WTC11 (cell line): ENCODE data around the gene CCBE1. TPM values are rescaled to one million over a fixed set of nuclear protein-coding genes. Genes with fewer than 3 reads are reported as not detected.

Source experiments
- ATAC-seq: fragments of 200-7000 bp; cut with Tn5 transposase; 2 replicates; pipeline ENCODE4 v1.10.0; 2021; ENCODE audit warnings: mild to moderate bottlenecking, moderate library complexity
- CTCF ChIA-PET: fragments of 300-600 bp; sonication (Branson Sonifier 250); formaldehyde crosslinking; loops from one replicate; lab custom pipeline; 2021; ENCODE audit warnings: antibody characterized with exemption; lab: Charles Lee
- POLR2A ChIA-PET: fragments of 350-600 bp; sonication (Branson Sonifier 250); formaldehyde crosslinking; loops from one replicate; lab custom pipeline; 2021; ENCODE audit warnings: antibody characterized with exemption; lab: Charles Lee
- DNase-seq: peaks from one replicate; pipeline ENCODE4 v3.0.0; 2021; ENCODE audit warnings: low spot score
- H3K27ac Mint-ChIP-seq: 2 replicates; pipeline ENCODE4 v1.8.0; 2021; ENCODE audit warnings: mixed read lengths
- H3K27me3 Mint-ChIP-seq: 2 replicates; pipeline ENCODE4 v1.8.0; 2021; ENCODE audit warnings: low read depth, mild to moderate bottlenecking, moderate library complexity, mixed read lengths
- H3K36me3 Mint-ChIP-seq: 2 replicates; pipeline ENCODE4 v1.8.0; 2021; ENCODE audit warnings: mixed read lengths
- H3K4me1 Mint-ChIP-seq: 2 replicates; pipeline ENCODE4 v1.8.0; 2022; ENCODE audit warnings: mixed read lengths
- H3K4me3 Mint-ChIP-seq: 2 replicates; pipeline ENCODE4 v1.8.0; 2021; ENCODE audit warnings: mild to moderate bottlenecking, moderate library complexity, mixed read lengths
- H3K9me3 Mint-ChIP-seq: 2 replicates; pipeline ENCODE4 v1.8.0; 2021; ENCODE audit warnings: mixed read lengths
- ATF6 ChIP-seq: sonication (generic); formaldehyde crosslinking; IDR thresholded peaks from 2 replicates; pipeline ENCODE4 v1.8.1; 2023; ENCODE audit warnings: mild to moderate bottlenecking, missing genetic modification reagents
- CDX4 ChIP-seq: fragments of 250-450 bp; sonication (Bioruptor Pico); IDR thresholded peaks from 2 replicates; pipeline ENCODE4 v1.9.0; 2021; ENCODE audit warnings: moderate library complexity, mild to moderate bottlenecking, inconsistent platforms, borderline replicate concordance
- CTCF ChIP-seq: fragments of 200-600 bp; IDR thresholded peaks from 2 replicates; pipeline ENCODE4 v1.8.0; 2022; ENCODE audit warnings: antibody characterized with exemption
- IRF1 ChIP-seq: sonication (generic); formaldehyde crosslinking; IDR thresholded peaks from 2 replicates; pipeline ENCODE4 v1.8.0; 2023; ENCODE audit warnings: missing genetic modification reagents
- JAZF1 ChIP-seq: fragments of 250-450 bp; sonication (Bioruptor Pico); IDR thresholded peaks from 2 replicates; pipeline ENCODE4 v1.9.0; 2021; ENCODE audit warnings: moderate library complexity, mild to moderate bottlenecking, inconsistent platforms
- KAT7 ChIP-seq: sonication (generic); formaldehyde crosslinking; IDR thresholded peaks from 2 replicates; pipeline ENCODE4 v1.8.1; 2023; ENCODE audit warnings: missing genetic modification reagents, mild to moderate bottlenecking, borderline replicate concordance
- NFE2L1 ChIP-seq: sonication (generic); formaldehyde crosslinking; IDR thresholded peaks from 2 replicates; pipeline ENCODE4 v1.8.1; 2023; ENCODE audit warnings: missing genetic modification reagents
- PRDM15 ChIP-seq: sonication (generic); formaldehyde crosslinking; IDR thresholded peaks from 2 replicates; pipeline ENCODE4 v1.8.0; 2022; ENCODE audit warnings: missing genetic modification reagents
- SMAD3 ChIP-seq: sonication (generic); formaldehyde crosslinking; IDR thresholded peaks from 2 replicates; pipeline ENCODE4 v1.8.0; 2022; ENCODE audit warnings: missing genetic modification reagents, mild to moderate bottlenecking, borderline replicate concordance
- SOX15 ChIP-seq: fragments of 250-450 bp; sonication (Bioruptor Pico); IDR thresholded peaks from 2 replicates; pipeline ENCODE4 v1.9.0; 2021; ENCODE audit warnings: mild to moderate bottlenecking
- TCF7 ChIP-seq: sonication (generic); formaldehyde crosslinking; IDR thresholded peaks from 2 replicates; pipeline ENCODE4 v1.8.0; 2022; ENCODE audit warnings: mild to moderate bottlenecking, low read depth, missing genetic modification reagents, moderate library complexity
- ZBTB21 ChIP-seq: sonication (generic); formaldehyde crosslinking; IDR thresholded peaks from 2 replicates; pipeline ENCODE4 v1.8.1; 2023; ENCODE audit warnings: mild to moderate bottlenecking, missing genetic modification reagents, borderline replicate concordance
- ZNF263 ChIP-seq: sonication (generic); formaldehyde crosslinking; IDR thresholded peaks from 2 replicates; pipeline ENCODE4 v1.8.1; 2022; ENCODE audit warnings: low read depth, mild to moderate bottlenecking, moderate library complexity, missing genetic modification reagents
- ZNF396 ChIP-seq: fragments of 250-450 bp; sonication (Bioruptor Pico); IDR thresholded peaks from 2 replicates; pipeline ENCODE4 v1.8.0; 2021; ENCODE audit warnings: mild to moderate bottlenecking, moderate library complexity, borderline replicate concordance
- ZNF416 ChIP-seq: fragments of 250-450 bp; sonication (Bioruptor Pico); IDR thresholded peaks from 2 replicates; pipeline ENCODE4 v1.9.0; 2021; ENCODE audit warnings: mild to moderate bottlenecking, inconsistent platforms
- ZNF532 ChIP-seq: fragments of 250-450 bp; sonication (Bioruptor Pico); IDR thresholded peaks from 2 replicates; pipeline ENCODE4 v1.9.0; 2021; ENCODE audit warnings: mild to moderate bottlenecking, borderline replicate concordance
- ZSCAN18 ChIP-seq: fragments of 250-450 bp; sonication (Bioruptor Pico); IDR thresholded peaks from 2 replicates; pipeline ENCODE4 v2.1.2; 2022; ENCODE audit warnings: mild to moderate bottlenecking, moderate library complexity
- total RNA-seq: library from RNA; stranded (reverse); gene quantifications from 3 replicates; pipeline ENCODE4 v1.2.3, GENCODE V29; 2021

Gene CCBE1
- total RNA-seq, 1 experiment from 2014 or later = 9.7 TPM

- Mint-ChIP-seq H3K36me3 (no peaks in the 10 kb centered on the region), H3K4me3 (no peak overlapping the region), H3K27ac (no peak overlapping the region), H3K27me3 (no peaks in the 10 kb centered on the region), H3K4me1 (peaks cover 23% of the 10 kb centered on the region), H3K9me3 (no peaks in the 10 kb centered on the region)
- DNase-seq (no peak), ATAC-seq (no peak)
- TF ChIP-seq ZNF263 (CRISPR knock-in tag) = no peak
- TF ChIP-seq JAZF1 (CRISPR knock-in tag) = no peak
- no peak for TF ChIP-seq ZSCAN18
- TF ChIP-seq PRDM15 (CRISPR knock-in tag) = no peak
- TF ChIP-seq ZNF396 (CRISPR knock-in tag) = no peak
- no peak for TF ChIP-seq IRF1 (CRISPR knock-in tag)
- no peak for TF ChIP-seq ZNF416
- TF ChIP-seq SMAD3 (CRISPR knock-in tag) = no peak
- no peak for TF ChIP-seq CDX4 (CRISPR knock-in tag)
- TF ChIP-seq ZBTB21 (CRISPR knock-in tag) = no peak
- ChIA-PET CTCF (interaction anchor here (1.0 to 7.3 kb wide), 3 partner anchors 229 to 362 kb away, joined by 3 to 109 read pairs (median 26); partner anchors contain the start of gene CCBE1), POLR2A (no interaction called here)
These were observed 236.1 kb downstream of the CCBE1 start for GRCh38 chr18:59461171-59461570.

GRCh38 chr18:59460072-59460420 is 237.2 kb downstream of the CCBE1 start:
- ChIA-PET POLR2A (interaction anchor here (1.2 kb wide), 1 partner anchor 237 kb away, joined by 4 read pairs; the partner anchor contains the start of gene CCBE1), CTCF (interaction anchor here (0.8 to 7.3 kb wide), 17 partner anchors 11 to 528 kb away, joined by 3 to 109 read pairs (median 4); partner anchors contain the start of gene CCBE1)
- ATAC-seq (peak; percentile 71), DNase-seq (no peak)
- no peak overlapping the region for H3K27ac Mint-ChIP-seq
- no peaks in the 10 kb centered on the region for H3K36me3 Mint-ChIP-seq
- H3K27me3 Mint-ChIP-seq = no peaks in the 10 kb centered on the region
- peaks cover 23% of the 10 kb centered on the region for H3K4me1 Mint-ChIP-seq
- H3K4me3 Mint-ChIP-seq = no peak overlapping the region
- H3K9me3 Mint-ChIP-seq = no peaks in the 10 kb centered on the region
- no peak for TF ChIP-seq TCF7 (CRISPR knock-in tag)
- TF ChIP-seq NFE2L1 (CRISPR knock-in tag) = no peak
- no peak for TF ChIP-seq ZSCAN18
- TF ChIP-seq CTCF = no peak
- TF ChIP-seq ZNF532 (CRISPR knock-in tag) = no peak
- no peak for TF ChIP-seq ATF6
- TF ChIP-seq ZNF263 (CRISPR knock-in tag) = no peak
- TF ChIP-seq SOX15 (CRISPR knock-in tag) = no peak
- no peak for TF ChIP-seq KAT7 (CRISPR knock-in tag)
